Uterus (tissue), 4 donors: ENCODE measurements around the gene UBE2N. TPM values are rescaled to one million over a fixed set of nuclear protein-coding genes. Genes with fewer than 3 reads are reported as not detected.

Experiments used
- DNase-seq, 2 donors: peaks; one replicate each; pipeline ENCODE4 v3.0.0-alpha.2; 2019 to 2020
- H3K27ac ChIP-seq, 2 donors: fragments of 200-600 bp; sonication (generic); 1 replicate in 1 of 2; 2 replicates in 1 of 2; pipeline ENCODE4 v1.5.1; 2016 to 2018
- H3K27me3 ChIP-seq, 2 donors: fragments of 200-600 bp; sonication (generic); one replicate each; pipeline ENCODE4 v1.5.1; 2018 to 2019; ENCODE audit warnings: control low read depth in 1 of 2
- H3K36me3 ChIP-seq, 2 donors: fragments of 200-600 bp; sonication (generic); one replicate each; pipeline ENCODE4 v1.5.1; 2019; ENCODE audit warnings: control low read depth in 1 of 2
- H3K4me1 ChIP-seq, 2 donors: fragments of 200-600 bp; sonication (generic); one replicate each; pipeline ENCODE4 v1.5.1; 2018 to 2019; ENCODE audit warnings: control low read depth in 1 of 2
- H3K4me3 ChIP-seq, 2 donors: fragments of 200-600 bp; sonication (generic); 1 replicate in 1 of 2; 2 replicates in 1 of 2; pipeline ENCODE4 v1.5.1; 2018 to 2019; ENCODE audit warnings: mild to moderate bottlenecking in 1 of 2
- H3K9me3 ChIP-seq, 2 donors: fragments of 200-600 bp; sonication (generic); one replicate each; pipeline ENCODE4 v1.5.1; 2019; ENCODE audit warnings: control low read depth in 1 of 2
- POLR2A ChIP-seq, 2 donors: fragments of 450-650 bp; IDR thresholded peaks; one replicate each; pipeline ENCODE4 v1.6.1; 2016; ENCODE audit warnings: antibody characterized with exemption in 2 of 2, mild to moderate bottlenecking in 1 of 2, moderate library complexity in 1 of 2
- intact Hi-C: fragments of 100-400 bp; cut with DNase I; formaldehyde crosslinking; loops from one replicate; pipeline ENCODE4 v1.15.1; 2023; ENCODE audit warnings: low total_unique reads
- small RNA-seq: library from RNA; depleted of rRNA; stranded (forward); fragments of <200 nt; gene quantifications from one replicate; pipeline ENCODE3, GENCODE V24; 2016
- total RNA-seq, 4 donors: library from RNA; depleted of rRNA in 3 of 4; stranded (reverse); fragments of >200 nt in 3 of 4; gene quantifications; one replicate each; pipeline versions ENCODE4 v1.1.0 to v1.2.4, GENCODE V29; 2014 to 2023
- TF ChIP-seq, protein P1 (sequence below), 4 experiments: fragments of 200-600 bp in 2 of 4; fragments of 450-650 bp in 2 of 4; sonication (generic) in 2 of 4; IDR thresholded peaks; one replicate each; pipeline ENCODE4 v1.5.1; 2016 to 2019; ENCODE audit warnings: antibody characterized with exemption in 4 of 4, mild to moderate bottlenecking in 2 of 4, moderate library complexity in 1 of 4
- donor health status: DM: yes; HTN: yes; CAD: no.

The UBE2N gene
- total RNA-seq, 4 donors from 2014 or later, result 22.4 to 102 (median 31.4) TPM

DNA sequence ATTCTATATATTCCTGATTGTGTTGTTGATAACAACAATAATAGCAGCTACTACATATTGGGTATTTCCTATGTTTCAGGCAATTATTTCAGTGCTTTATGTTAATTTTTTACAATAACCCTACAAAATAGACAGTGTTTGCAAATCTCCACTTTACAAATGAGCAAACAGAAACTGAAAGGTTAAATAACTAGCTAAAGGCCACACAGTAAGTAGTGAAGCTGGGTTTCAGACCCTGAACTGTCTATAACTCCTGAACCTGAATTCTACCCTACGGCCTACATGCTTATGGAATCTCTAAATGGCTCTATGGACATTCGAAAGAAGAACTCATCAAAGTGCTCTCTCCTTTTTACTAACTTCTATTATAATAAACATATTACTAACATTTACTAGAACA, 83.7 kb downstream of the UBE2N start:
- no peaks in the 10 kb centered on the region for H3K9me3 ChIP-seq
- H3K4me1 ChIP-seq, result no peaks in the 10 kb centered on the region
- TF ChIP-seq, protein P1, sequence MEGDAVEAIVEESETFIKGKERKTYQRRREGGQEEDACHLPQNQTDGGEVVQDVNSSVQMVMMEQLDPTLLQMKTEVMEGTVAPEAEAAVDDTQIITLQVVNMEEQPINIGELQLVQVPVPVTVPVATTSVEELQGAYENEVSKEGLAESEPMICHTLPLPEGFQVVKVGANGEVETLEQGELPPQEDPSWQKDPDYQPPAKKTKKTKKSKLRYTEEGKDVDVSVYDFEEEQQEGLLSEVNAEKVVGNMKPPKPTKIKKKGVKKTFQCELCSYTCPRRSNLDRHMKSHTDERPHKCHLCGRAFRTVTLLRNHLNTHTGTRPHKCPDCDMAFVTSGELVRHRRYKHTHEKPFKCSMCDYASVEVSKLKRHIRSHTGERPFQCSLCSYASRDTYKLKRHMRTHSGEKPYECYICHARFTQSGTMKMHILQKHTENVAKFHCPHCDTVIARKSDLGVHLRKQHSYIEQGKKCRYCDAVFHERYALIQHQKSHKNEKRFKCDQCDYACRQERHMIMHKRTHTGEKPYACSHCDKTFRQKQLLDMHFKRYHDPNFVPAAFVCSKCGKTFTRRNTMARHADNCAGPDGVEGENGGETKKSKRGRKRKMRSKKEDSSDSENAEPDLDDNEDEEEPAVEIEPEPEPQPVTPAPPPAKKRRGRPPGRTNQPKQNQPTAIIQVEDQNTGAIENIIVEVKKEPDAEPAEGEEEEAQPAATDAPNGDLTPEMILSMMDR (IDR thresholded peaks at IDR 0.05), result no peak
- no peak for TF ChIP-seq POLR2A (IDR thresholded peaks at IDR 0.05)
- intact Hi-C loops, result no loop called here
- H3K4me3 ChIP-seq, result no peak overlapping the region
- no peak for DNase-seq
- no peak overlapping the region for H3K27ac ChIP-seq
- H3K36me3 ChIP-seq, result no peaks in the 10 kb centered on the region
- no peaks in the 10 kb centered on the region for H3K27me3 ChIP-seq

DNA sequence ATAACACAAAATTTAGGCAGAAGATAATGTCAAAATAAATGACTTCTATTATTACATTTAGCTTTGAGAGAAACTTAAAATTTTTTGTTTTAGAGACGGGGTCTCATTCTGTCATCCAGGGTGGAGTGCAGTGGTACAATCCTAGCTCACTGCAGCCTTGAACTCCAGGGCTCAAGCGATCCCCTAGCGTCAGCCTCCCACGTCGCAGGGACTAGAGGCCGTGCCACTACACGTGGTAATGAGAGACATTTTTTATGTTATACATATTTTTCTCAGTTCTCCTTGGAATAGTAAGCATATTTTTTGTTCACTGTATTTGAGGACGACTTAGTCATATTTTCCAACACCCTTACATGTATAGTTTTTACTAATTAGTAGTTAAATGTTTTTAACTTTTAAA, 85.5 kb downstream of the UBE2N start:
- no peaks in the 10 kb centered on the region for H3K9me3 ChIP-seq
- intact Hi-C loops, result no loop called here
- TF ChIP-seq POLR2A (IDR thresholded peaks at IDR 0.05), result no peak
- TF ChIP-seq, protein P1 (IDR thresholded peaks at IDR 0.05), result no peak
- no peaks in the 10 kb centered on the region for H3K27me3 ChIP-seq
- no peaks in the 10 kb centered on the region for H3K36me3 ChIP-seq
- no peak overlapping the region for H3K27ac ChIP-seq
- no peaks in the 10 kb centered on the region for H3K4me1 ChIP-seq
- no peak for DNase-seq
- no peak overlapping the region for H3K4me3 ChIP-seq

Small RNAs within 50 kb of the gene (small RNA-seq; reads per million reads assigned to genes)
- gene RF00019, result not detected

Other genes with a start within 250 kb of the UBE2N start
- gene NUDT4, start 64.0 kb downstream of the UBE2N start, total RNA-seq, result 100 to 1,000 TPM in 1 of 4 donors, 10 to 100 TPM in 3; 15.1 to 107 (median 52.8) TPM
- 100 to 1,000 TPM in 1 of 4 donors, 10 to 100 TPM in 3; 59.4 to 130 (median 69.8) TPM for gene MRPL42, start 25.6 kb upstream of the UBE2N start, total RNA-seq
- gene SOCS2, start 130.7 kb upstream of the UBE2N start, total RNA-seq, result 100 to 1,000 TPM in 2 of 4 donors, 10 to 100 TPM in 2; 55.0 to 345 (median 112) TPM
- 100 to 1,000 TPM in 1 of 4 donors, 10 to 100 TPM in 3; 26.4 to 105 (median 49.2) TPM for gene CRADD, start 235.4 kb upstream of the UBE2N start, total RNA-seq